Measurements from ENCODE around the gene COX6B2. TPM values are rescaled to one million over a fixed set of nuclear protein-coding genes. Genes with fewer than 3 reads are reported as not detected.

Gene COX6B2
- total and polyA plus RNA-seq, 10 donors, result 0.06 to 1.6 (median 0.47) TPM; not detected in 3

DNA sequence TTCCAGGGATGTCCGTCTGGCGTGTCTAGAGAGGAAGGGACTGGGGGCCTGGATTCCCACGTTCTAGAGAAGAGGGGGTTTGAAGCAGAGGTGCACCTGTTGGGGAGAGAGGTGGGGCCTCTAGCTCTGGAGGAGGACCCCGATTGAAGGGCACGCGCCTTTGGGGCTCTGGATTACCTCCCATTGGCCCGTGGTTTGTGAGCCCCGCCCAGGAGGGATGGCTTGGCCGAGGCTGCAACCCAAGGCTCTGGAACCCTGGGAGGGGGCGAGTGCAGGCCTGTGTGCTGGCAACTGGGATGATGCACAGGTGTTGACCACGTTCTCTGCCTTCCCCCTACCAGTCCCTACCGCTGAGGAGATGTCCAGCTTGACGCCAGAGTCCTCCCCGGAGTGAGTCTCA is 49.5 kb downstream of the COX6B2 start:
- 74 to 88% (median 81%) methylated on average over 13 to 14 of the region's 14 CpGs for WGBS, 5 donors
- TF ChIP-seq, protein P1, sequence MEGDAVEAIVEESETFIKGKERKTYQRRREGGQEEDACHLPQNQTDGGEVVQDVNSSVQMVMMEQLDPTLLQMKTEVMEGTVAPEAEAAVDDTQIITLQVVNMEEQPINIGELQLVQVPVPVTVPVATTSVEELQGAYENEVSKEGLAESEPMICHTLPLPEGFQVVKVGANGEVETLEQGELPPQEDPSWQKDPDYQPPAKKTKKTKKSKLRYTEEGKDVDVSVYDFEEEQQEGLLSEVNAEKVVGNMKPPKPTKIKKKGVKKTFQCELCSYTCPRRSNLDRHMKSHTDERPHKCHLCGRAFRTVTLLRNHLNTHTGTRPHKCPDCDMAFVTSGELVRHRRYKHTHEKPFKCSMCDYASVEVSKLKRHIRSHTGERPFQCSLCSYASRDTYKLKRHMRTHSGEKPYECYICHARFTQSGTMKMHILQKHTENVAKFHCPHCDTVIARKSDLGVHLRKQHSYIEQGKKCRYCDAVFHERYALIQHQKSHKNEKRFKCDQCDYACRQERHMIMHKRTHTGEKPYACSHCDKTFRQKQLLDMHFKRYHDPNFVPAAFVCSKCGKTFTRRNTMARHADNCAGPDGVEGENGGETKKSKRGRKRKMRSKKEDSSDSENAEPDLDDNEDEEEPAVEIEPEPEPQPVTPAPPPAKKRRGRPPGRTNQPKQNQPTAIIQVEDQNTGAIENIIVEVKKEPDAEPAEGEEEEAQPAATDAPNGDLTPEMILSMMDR (IDR thresholded peaks at IDR 0.05 in 8 of 11, conservative IDR thresholded peaks at IDR 0.05 in 3 of 11), result no peak
- no peak for TF ChIP-seq POLR2A (IDR thresholded peaks at IDR 0.05)
- TF ChIP-seq POLR2AphosphoS5 (IDR thresholded peaks at IDR 0.05), result no peak
- intact Hi-C loops (cut with DNase I; ENCODE audit: low total_unique reads), result no loop called here
- no peak overlapping the region for H3K27ac ChIP-seq
- peaks cover 0 to 18% (median 12%) of the 10 kb centered on the region in 6 donors for H3K4me1 ChIP-seq
- no peak for DNase-seq
- peaks cover 0 to 6% (median 0%) of the 10 kb centered on the region in 8 donors for H3K9me3 ChIP-seq
- H3K36me3 ChIP-seq, result peaks cover 0 to 16% (median 0%) of the 10 kb centered on the region in 6 donors
- H3K27me3 ChIP-seq (replicated peaks in 1 of 7), result peaks cover 0 to 3% (median 0%) of the 10 kb centered on the region in 7 donors
- no peak overlapping the region for H3K4me3 ChIP-seq

DNA sequence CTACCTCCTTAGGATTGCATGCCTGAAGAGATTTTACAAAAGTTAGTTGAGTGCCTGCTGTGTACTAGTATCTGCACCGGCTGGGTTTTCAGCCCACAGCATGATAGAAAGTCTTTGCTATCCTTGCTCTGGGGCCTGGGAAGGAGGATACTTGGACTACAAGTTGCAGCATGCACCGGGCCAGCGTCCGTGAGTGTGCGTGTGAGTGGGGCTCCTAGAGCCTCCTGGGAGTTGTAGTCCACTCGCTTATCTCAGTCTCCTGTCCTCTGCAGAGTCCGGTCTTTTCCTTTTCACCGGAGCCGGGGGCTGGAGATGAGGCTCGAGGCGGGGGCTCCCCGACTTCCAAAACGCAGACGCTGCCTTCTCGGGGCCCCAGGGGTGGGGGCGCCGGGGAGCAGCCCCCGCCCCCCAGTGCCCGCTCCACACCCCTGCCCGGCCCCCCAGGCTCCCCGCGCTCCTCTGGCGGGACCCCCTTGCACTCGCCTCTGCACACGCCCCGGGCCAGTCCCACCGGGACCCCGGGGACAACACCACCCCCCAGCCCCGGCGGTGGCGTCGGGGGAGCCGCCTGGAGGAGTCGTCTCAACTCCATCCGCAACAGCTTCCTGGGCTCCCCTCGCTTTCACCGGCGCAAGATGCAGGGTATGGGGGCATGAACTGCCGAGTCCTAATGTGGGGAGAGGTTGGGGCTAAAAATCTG is 50.1 kb downstream of the COX6B2 start:
- peaks cover 0 to 18% (median 12%) of the 10 kb centered on the region in 6 donors for H3K4me1 ChIP-seq
- peaks cover 0 to 9% (median 0%) of the 10 kb centered on the region in 7 donors for H3K27me3 ChIP-seq (replicated peaks in 1 of 7)
- WGBS, 5 donors, result 84 to 94% (median 90%) methylated on average over 18 to 39 of the region's 39 CpGs
- H3K9me3 ChIP-seq, result peaks cover 0 to 4% (median 0%) of the 10 kb centered on the region in 8 donors
- no peak for DNase-seq
- TF ChIP-seq POLR2AphosphoS5 (IDR thresholded peaks at IDR 0.05) (no peak), POLR2A (IDR thresholded peaks at IDR 0.05) (no peak)
- TF ChIP-seq, protein P1 (IDR thresholded peaks at IDR 0.05 in 8 of 11, conservative IDR thresholded peaks at IDR 0.05 in 3 of 11), result no peak
- H3K4me3 ChIP-seq, result no peak overlapping the region
- intact Hi-C loops (cut with DNase I; ENCODE audit: low total_unique reads), result no loop called here
- peaks cover 0 to 12% (median 0%) of the 10 kb centered on the region in 6 donors for H3K36me3 ChIP-seq
- no peak overlapping the region for H3K27ac ChIP-seq

DNA sequence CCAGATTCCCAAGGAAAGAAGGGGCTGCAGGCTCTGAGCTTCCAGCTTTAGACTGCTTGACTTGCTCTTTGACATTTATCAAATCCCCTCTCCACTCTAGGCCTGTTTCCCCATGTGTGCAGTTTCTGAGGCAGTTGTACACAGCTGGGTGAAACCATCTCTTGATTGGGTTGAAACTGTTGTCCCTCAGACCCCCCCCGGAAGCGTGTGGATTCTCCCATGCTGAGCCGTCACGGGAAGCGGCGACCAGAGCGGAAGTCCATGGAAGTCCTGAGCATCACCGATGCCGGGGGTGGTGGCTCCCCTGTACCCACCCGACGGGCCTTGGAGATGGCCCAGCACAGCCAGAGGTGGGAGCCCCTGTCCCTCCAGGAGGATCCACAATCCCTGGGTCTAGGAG is 51.0 kb downstream of the COX6B2 start:
- Histone ChIP-seq H3K9me3 (no peaks in the 10 kb centered on the region), H3K27ac (no peak overlapping the region), H3K27me3 (replicated peaks in 1 of 7) (peaks cover 0 to 10% (median 0%) of the 10 kb centered on the region in 7 donors), H3K36me3 (peaks cover 0 to 9% (median 0%) of the 10 kb centered on the region in 6 donors), H3K4me1 (peaks cover 0 to 18% (median 12%) of the 10 kb centered on the region in 6 donors), H3K4me3 (no peak overlapping the region)
- no peak for DNase-seq
- TF ChIP-seq POLR2A (IDR thresholded peaks at IDR 0.05) (no peak), POLR2AphosphoS5 (IDR thresholded peaks at IDR 0.05) (no peak)
- TF ChIP-seq, protein P1 (IDR thresholded peaks at IDR 0.05 in 8 of 11, conservative IDR thresholded peaks at IDR 0.05 in 3 of 11), result no peak
- intact Hi-C loops (cut with DNase I; ENCODE audit: low total_unique reads), result no loop called here
- WGBS, 5 donors, result 82 to 95% (median 92%) methylated on average over 9 to 11 of the region's 11 CpGs

DNA sequence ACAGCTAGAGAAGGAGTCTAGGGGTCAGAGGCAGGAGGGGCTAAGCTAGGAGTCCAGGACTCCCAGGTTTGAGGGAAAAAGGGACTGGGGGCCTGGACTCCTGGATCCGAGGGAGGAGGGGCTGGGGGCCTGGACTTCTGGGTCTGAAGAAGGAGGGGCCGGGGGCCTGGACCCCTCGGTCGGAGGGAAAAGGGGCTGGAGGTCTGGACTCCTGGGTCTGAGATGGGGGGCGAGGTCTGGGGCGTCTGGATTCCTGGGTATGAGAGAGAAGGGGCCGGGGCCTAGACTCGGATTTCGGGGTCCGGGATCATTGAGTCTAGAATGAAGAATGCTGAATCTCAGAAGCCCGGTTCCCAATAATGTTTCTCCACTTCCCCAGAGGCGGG is 52.2 kb downstream of the COX6B2 start:
- intact Hi-C loops (cut with DNase I; ENCODE audit: low total_unique reads), result no loop called here
- TF ChIP-seq POLR2A (IDR thresholded peaks at IDR 0.05) (no peak), POLR2AphosphoS5 (IDR thresholded peaks at IDR 0.05) (no peak)
- TF ChIP-seq, protein P1 (IDR thresholded peaks at IDR 0.05 in 8 of 11, conservative IDR thresholded peaks at IDR 0.05 in 3 of 11), result no peak
- Histone ChIP-seq H3K27ac (peak overlapping the region in 4 of 8 donors; percentile 48 to 77 (median 71)), H3K4me1 (peaks cover 0 to 18% (median 12%) of the 10 kb centered on the region in 6 donors), H3K27me3 (replicated peaks in 1 of 7) (peaks cover 0 to 10% (median 0%) of the 10 kb centered on the region in 7 donors), H3K36me3 (peaks cover 0 to 9% (median 0%) of the 10 kb centered on the region in 6 donors), H3K9me3 (no peaks in the 10 kb centered on the region), H3K4me3 (peak overlapping the region in 6 of 8 donors; percentile 23 to 69 (median 36))
- 66 to 73% (median 71%) methylated on average over 12 of the region's 12 CpGs for WGBS, 5 donors
- DNase-seq, result no peak

Measured in spleen (tissue), 11 donors.